WTC11 (cell line): ENCODE data around the gene CDK2AP2. TPM values are rescaled to one million over a fixed set of nuclear protein-coding genes. Genes with fewer than 3 reads are reported as not detected.

Source experiments
- ATAC-seq: fragments of 200-7000 bp; cut with Tn5 transposase; 2 replicates; pipeline ENCODE4 v1.10.0; 2021; ENCODE audit warnings: mild to moderate bottlenecking, moderate library complexity
- CTCF ChIA-PET: fragments of 300-600 bp; sonication (Branson Sonifier 250); formaldehyde crosslinking; loops from one replicate; lab custom pipeline; 2021; ENCODE audit warnings: antibody characterized with exemption; lab: Charles Lee
- POLR2A ChIA-PET: fragments of 350-600 bp; sonication (Branson Sonifier 250); formaldehyde crosslinking; loops from one replicate; lab custom pipeline; 2021; ENCODE audit warnings: antibody characterized with exemption; lab: Charles Lee
- DNase-seq: peaks from one replicate; pipeline ENCODE4 v3.0.0; 2021; ENCODE audit warnings: low spot score
- H3K27ac Mint-ChIP-seq: 2 replicates; pipeline ENCODE4 v1.8.0; 2021; ENCODE audit warnings: mixed read lengths
- H3K27me3 Mint-ChIP-seq: 2 replicates; pipeline ENCODE4 v1.8.0; 2021; ENCODE audit warnings: low read depth, mild to moderate bottlenecking, moderate library complexity, mixed read lengths
- H3K36me3 Mint-ChIP-seq: 2 replicates; pipeline ENCODE4 v1.8.0; 2021; ENCODE audit warnings: mixed read lengths
- H3K4me1 Mint-ChIP-seq: 2 replicates; pipeline ENCODE4 v1.8.0; 2022; ENCODE audit warnings: mixed read lengths
- H3K4me3 Mint-ChIP-seq: 2 replicates; pipeline ENCODE4 v1.8.0; 2021; ENCODE audit warnings: mild to moderate bottlenecking, moderate library complexity, mixed read lengths
- H3K9me3 Mint-ChIP-seq: 2 replicates; pipeline ENCODE4 v1.8.0; 2021; ENCODE audit warnings: mixed read lengths
- AR ChIP-seq: fragments of 250-450 bp; sonication (Bioruptor Pico); IDR thresholded peaks from 2 replicates; pipeline ENCODE4 v1.9.0; 2021; ENCODE audit warnings: mild to moderate bottlenecking
- FOXJ3 ChIP-seq: sonication (generic); formaldehyde crosslinking; IDR thresholded peaks from 2 replicates; pipeline ENCODE4 v1.9.0; 2021; ENCODE audit warnings: missing genetic modification reagents, mild to moderate bottlenecking, borderline replicate concordance
- MAX ChIP-seq: sonication (generic); formaldehyde crosslinking; IDR thresholded peaks from 2 replicates; pipeline ENCODE4 v1.8.0; 2022; ENCODE audit warnings: mild to moderate bottlenecking, missing genetic modification reagents
- MXD4 ChIP-seq: fragments of 250-450 bp; sonication (Bioruptor Pico); IDR thresholded peaks from 2 replicates; pipeline ENCODE4 v1.8.0; 2021; ENCODE audit warnings: mild to moderate bottlenecking, moderate library complexity, borderline replicate concordance
- NFE2L1 ChIP-seq: sonication (generic); formaldehyde crosslinking; IDR thresholded peaks from 2 replicates; pipeline ENCODE4 v1.8.1; 2023; ENCODE audit warnings: missing genetic modification reagents
- NFYB ChIP-seq: sonication (generic); formaldehyde crosslinking; conservative IDR thresholded peaks from 2 replicates; pipeline ENCODE4 v1.8.0; 2022; ENCODE audit warnings: low read depth, missing genetic modification reagents
- NR3C1 ChIP-seq: sonication (generic); formaldehyde crosslinking; conservative IDR thresholded peaks from 2 replicates; pipeline ENCODE4 v1.8.1; 2023; ENCODE audit warnings: low read depth, mild to moderate bottlenecking, missing genetic modification reagents
- SOX15 ChIP-seq: fragments of 250-450 bp; sonication (Bioruptor Pico); IDR thresholded peaks from 2 replicates; pipeline ENCODE4 v1.9.0; 2021; ENCODE audit warnings: mild to moderate bottlenecking
- SP1 ChIP-seq: sonication (generic); formaldehyde crosslinking; conservative IDR thresholded peaks from 2 replicates; pipeline ENCODE4 v1.8.1; 2022; ENCODE audit warnings: missing genetic modification reagents
- TEAD1 ChIP-seq: sonication (generic); formaldehyde crosslinking; IDR thresholded peaks from 2 replicates; pipeline ENCODE4 v1.8.0; 2022; ENCODE audit warnings: mild to moderate bottlenecking, missing genetic modification reagents
- TEAD4 ChIP-seq: sonication (generic); formaldehyde crosslinking; IDR thresholded peaks from 2 replicates; pipeline ENCODE4 v1.8.0; 2022; ENCODE audit warnings: mild to moderate bottlenecking, missing genetic modification reagents
- ZBTB21 ChIP-seq: sonication (generic); formaldehyde crosslinking; IDR thresholded peaks from 2 replicates; pipeline ENCODE4 v1.8.1; 2023; ENCODE audit warnings: mild to moderate bottlenecking, missing genetic modification reagents, borderline replicate concordance
- ZNF281 ChIP-seq: sonication (generic); formaldehyde crosslinking; IDR thresholded peaks from 2 replicates; pipeline ENCODE4 v1.8.0; 2023; ENCODE audit warnings: mild to moderate bottlenecking, missing genetic modification reagents
- total RNA-seq: library from RNA; stranded (reverse); gene quantifications from 3 replicates; pipeline ENCODE4 v1.2.3, GENCODE V29; 2021
- TF ChIP-seq, protein P1 (sequence below): sonication (generic); formaldehyde crosslinking; IDR thresholded peaks from 2 replicates; pipeline ENCODE4 v1.8.1; 2022; ENCODE audit warnings: low read depth, mild to moderate bottlenecking, moderate library complexity, missing genetic modification reagents, borderline replicate concordance
- TF ChIP-seq, protein P2 (sequence below): sonication (generic); formaldehyde crosslinking; IDR thresholded peaks from 2 replicates; pipeline ENCODE4 v1.8.0; 2022; ENCODE audit warnings: mild to moderate bottlenecking, missing genetic modification reagents
- TF ChIP-seq, protein P3 (sequence below): fragments of 250-450 bp; sonication (Bioruptor Pico); conservative IDR thresholded peaks from 2 replicates; pipeline ENCODE4 v1.9.0; 2021; ENCODE audit warnings: mild to moderate bottlenecking
- TF ChIP-seq, protein P4 (sequence below): sonication (generic); formaldehyde crosslinking; IDR thresholded peaks from 2 replicates; pipeline ENCODE4 v1.8.1; 2023; ENCODE audit warnings: mild to moderate bottlenecking, missing genetic modification reagents, borderline replicate concordance

The CDK2AP2 gene
- total RNA-seq, 1 experiment from 2014 or later = 53.1 TPM

DNA sequence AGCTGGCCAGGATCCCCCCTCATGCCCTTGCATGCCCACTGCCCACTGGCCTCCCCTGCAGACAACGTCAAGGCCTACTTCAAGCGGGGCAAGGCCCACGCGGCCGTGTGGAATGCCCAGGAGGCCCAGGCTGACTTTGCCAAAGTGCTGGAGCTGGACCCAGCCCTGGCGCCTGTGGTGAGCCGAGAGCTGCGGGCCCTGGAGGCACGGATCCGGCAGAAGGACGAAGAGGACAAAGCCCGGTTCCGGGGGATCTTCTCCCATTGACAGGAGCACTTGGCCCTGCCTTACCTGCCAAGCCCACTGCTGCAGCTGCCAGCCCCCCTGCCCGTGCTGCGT is 17.3 kb downstream of the CDK2AP2 start (continued):
- TF ChIP-seq, protein P1, sequence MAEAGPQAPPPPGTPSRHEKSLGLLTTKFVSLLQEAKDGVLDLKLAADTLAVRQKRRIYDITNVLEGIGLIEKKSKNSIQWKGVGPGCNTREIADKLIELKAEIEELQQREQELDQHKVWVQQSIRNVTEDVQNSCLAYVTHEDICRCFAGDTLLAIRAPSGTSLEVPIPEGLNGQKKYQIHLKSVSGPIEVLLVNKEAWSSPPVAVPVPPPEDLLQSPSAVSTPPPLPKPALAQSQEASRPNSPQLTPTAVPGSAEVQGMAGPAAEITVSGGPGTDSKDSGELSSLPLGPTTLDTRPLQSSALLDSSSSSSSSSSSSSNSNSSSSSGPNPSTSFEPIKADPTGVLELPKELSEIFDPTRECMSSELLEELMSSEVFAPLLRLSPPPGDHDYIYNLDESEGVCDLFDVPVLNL (CRISPR knock-in tag) = no peak
- no peak for TF ChIP-seq TEAD1 (CRISPR knock-in tag)
- TF ChIP-seq FOXJ3 (CRISPR knock-in tag) = no peak
- TF ChIP-seq NFYB (CRISPR knock-in tag) = no peak
- no peak for TF ChIP-seq TEAD4 (CRISPR knock-in tag)
- TF ChIP-seq ZBTB21 (CRISPR knock-in tag) = no peak
- TF ChIP-seq, all 79 proteins: peak for 0

- Mint-ChIP-seq H3K9me3 (no peaks in the 10 kb centered on the region), H3K27me3 (no peaks in the 10 kb centered on the region; the same call in 1 of the 2 replicates), H3K27ac (no peak overlapping the region), H3K4me1 (peaks cover 6% of the 10 kb centered on the region), H3K4me3 (no peak overlapping the region), H3K36me3 (peaks cover 10% of the 10 kb centered on the region; the same call in 1 of the 2 replicates)
- ChIA-PET CTCF (interaction anchor here (1.1 kb wide), 1 partner anchor 22 kb away, joined by 3 read pairs; no protein-coding TSS in a partner anchor), POLR2A (no interaction called here)
- no peak for TF ChIP-seq NFE2L1
- TF ChIP-seq, protein P2, sequence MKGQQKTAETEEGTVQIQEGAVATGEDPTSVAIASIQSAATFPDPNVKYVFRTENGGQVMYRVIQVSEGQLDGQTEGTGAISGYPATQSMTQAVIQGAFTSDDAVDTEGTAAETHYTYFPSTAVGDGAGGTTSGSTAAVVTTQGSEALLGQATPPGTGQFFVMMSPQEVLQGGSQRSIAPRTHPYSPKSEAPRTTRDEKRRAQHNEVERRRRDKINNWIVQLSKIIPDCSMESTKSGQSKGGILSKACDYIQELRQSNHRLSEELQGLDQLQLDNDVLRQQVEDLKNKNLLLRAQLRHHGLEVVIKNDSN (CRISPR knock-in tag) = no peak
- no peak for TF ChIP-seq MAX (CRISPR knock-in tag)
- no peak for TF ChIP-seq AR (CRISPR knock-in tag)
- TF ChIP-seq, protein P3, sequence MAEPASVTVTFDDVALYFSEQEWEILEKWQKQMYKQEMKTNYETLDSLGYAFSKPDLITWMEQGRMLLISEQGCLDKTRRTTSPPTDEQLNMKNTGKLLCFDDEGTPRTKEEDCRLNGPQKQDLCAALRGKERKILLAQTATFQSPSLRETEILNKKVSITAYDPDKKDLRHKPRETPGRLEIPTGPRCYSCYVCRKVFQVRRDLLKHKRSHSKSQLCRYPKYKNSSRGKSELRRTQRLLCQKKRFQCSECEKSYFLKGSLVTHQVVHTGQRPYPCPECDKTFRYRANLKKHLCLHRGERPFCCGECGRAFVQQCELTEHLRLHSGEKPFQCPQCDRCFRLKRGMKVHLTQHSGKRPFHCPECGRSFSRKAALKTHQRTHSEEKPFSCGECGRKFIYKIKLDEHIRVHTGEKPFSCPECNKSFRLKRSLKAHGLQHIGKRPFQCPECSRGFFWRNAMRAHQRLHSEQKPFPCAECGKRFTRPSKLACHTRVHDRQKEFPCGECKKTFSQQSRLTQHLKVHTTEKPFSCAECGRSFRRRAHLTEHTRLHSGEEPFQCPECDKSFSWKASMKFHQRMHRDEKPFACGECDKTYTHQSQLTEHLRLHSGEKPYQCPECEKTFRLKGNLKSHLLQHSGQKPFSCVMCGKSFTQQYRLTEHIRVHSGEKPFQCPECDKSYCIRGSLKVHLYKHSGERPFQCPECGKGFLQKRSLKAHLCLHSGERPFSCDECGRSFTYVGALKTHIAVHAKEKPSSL = no peak
- no peak for TF ChIP-seq NR3C1 (CRISPR knock-in tag)
- TF ChIP-seq FOXJ3 (CRISPR knock-in tag) = no peak
- TF ChIP-seq, protein P4, sequence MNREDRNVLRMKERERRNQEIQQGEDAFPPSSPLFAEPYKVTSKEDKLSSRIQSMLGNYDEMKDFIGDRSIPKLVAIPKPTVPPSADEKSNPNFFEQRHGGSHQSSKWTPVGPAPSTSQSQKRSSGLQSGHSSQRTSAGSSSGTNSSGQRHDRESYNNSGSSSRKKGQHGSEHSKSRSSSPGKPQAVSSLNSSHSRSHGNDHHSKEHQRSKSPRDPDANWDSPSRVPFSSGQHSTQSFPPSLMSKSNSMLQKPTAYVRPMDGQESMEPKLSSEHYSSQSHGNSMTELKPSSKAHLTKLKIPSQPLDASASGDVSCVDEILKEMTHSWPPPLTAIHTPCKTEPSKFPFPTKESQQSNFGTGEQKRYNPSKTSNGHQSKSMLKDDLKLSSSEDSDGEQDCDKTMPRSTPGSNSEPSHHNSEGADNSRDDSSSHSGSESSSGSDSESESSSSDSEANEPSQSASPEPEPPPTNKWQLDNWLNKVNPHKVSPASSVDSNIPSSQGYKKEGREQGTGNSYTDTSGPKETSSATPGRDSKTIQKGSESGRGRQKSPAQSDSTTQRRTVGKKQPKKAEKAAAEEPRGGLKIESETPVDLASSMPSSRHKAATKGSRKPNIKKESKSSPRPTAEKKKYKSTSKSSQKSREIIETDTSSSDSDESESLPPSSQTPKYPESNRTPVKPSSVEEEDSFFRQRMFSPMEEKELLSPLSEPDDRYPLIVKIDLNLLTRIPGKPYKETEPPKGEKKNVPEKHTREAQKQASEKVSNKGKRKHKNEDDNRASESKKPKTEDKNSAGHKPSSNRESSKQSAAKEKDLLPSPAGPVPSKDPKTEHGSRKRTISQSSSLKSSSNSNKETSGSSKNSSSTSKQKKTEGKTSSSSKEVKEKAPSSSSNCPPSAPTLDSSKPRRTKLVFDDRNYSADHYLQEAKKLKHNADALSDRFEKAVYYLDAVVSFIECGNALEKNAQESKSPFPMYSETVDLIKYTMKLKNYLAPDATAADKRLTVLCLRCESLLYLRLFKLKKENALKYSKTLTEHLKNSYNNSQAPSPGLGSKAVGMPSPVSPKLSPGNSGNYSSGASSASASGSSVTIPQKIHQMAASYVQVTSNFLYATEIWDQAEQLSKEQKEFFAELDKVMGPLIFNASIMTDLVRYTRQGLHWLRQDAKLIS (CRISPR knock-in tag) = no peak
- TF ChIP-seq ZNF281 (CRISPR knock-in tag) = no peak
- TF ChIP-seq MXD4 (CRISPR knock-in tag) = no peak
- no peak for TF ChIP-seq SP1 (CRISPR knock-in tag)
- no peak for TF ChIP-seq NFYB (CRISPR knock-in tag)
- TF ChIP-seq SOX15 (CRISPR knock-in tag) = no peak
- ATAC-seq = no peak
- no peak for DNase-seq
Observed at GRCh38 chr11:67489885-67490726, 17.9 kb downstream of the CDK2AP2 start.
